CD4-positive, alpha-beta T cell treated with Interferon alpha-2 for 1 hour (primary cell): ENCODE data around the gene TCP11X1.
"Not testable (repeated sequence)": the region's sequence is repeated elsewhere in the genome, so short reads cannot be mapped to it uniquely, and the experiment has no call there.

Source experiments
- DNase-seq, 2 donors: peaks; one replicate each; pipeline ENCODE4 v3.0.0-alpha.2; 2020 to 2022

The TCP11X1 gene

DNA sequence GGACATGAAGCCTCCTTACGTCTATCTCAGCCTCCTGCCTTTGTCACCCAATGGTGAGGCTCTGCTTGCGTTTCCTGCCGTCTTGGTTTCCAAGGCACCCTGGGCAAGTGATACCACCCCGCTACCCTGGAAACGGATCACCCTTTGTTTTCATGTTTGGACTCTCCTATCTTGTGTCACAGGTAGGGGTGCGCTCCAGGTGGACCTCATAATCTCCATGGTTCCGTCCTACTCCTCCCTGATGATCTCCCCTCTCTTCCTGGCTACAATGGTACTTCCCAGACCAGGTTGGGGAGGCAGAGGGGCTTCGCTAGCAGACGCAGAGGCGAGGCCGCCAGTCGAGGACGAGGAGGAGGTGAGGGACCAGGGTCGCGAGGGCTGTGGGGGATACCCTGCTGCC, at the start of gene TCP11X1:
TCP11X1 (plus strand) TSS at position 316 of the 400 bp plus-strand sequence.
- DNase-seq: not testable (repeated sequence)

DNA sequence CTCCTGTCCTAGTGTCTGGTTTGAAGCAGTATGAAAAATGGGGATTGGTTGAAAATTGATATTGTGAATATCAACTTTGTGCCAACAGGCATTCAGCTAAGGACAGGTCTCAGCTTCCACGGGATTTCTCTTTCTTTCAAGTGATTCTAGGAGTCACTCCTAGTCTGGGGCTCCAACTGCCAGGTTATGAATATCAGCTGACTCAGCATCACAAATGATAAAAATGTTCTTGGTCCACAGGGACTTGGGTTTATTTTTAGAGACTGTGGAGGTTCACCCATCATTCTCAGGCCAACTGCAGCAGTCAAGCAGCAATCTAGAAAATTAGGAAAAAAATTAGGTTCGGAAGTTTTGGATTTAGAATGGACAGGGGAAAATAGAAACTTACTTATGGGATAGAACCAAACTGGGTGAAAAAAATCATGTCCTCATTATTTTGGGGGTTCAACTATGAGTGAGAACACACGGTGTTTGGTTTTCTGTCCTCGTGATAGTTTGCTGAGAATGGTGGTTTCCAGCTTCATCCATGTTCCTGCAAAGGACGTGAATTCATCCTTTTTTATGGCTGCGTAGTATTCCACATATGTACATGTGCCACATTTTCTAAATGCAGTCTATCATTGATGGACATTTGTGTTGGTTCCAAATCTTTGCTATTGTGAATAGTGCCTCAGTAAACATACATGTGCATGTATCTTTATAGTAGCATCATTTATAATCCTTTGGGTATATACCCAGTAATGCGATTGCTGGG, 29.0 kb upstream of the TCP11X1 start:
- DNase-seq: no peak

DNA sequence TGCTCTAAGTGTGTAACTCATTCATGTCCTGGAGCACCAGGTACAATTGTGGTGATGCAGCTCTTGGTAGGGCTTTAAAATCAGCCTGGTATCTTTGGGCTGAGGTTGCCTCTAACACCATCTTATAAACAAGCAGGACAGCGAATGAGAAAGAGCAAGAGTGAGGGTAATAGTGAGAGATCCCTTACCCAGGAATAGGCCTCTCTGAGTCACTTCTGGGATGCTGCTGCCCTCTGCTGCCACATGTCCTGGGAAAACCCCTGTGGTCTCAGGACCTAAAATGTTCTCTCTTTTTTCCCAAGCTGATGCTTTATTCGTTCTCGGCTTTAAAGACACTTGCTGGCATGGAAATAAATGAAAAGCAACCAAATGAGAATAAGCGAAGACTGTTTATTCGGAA, 7.2 kb upstream of the TCP11X1 start:
- DNase-seq: not testable (repeated sequence)

DNA sequence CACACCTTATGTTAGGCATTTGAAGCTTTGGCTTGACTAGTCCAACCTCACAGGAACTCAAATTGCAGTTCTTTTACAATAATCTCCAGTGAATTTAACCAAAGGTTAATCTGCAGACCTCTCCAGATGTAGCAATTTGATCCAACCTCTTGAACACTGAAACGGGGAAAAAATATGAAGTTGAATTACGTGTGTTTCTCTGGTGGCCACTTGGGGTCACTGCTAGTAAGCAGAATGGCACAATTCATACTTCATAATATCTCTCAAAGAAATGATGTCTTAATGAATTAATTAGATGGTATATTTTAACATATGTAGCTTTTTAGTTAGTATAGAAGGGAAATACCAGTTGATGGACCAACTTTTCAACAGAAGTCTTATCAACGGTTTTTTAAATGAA, 1.4 kb downstream of the TCP11X1 start:
- DNase-seq: not testable (repeated sequence)

DNA sequence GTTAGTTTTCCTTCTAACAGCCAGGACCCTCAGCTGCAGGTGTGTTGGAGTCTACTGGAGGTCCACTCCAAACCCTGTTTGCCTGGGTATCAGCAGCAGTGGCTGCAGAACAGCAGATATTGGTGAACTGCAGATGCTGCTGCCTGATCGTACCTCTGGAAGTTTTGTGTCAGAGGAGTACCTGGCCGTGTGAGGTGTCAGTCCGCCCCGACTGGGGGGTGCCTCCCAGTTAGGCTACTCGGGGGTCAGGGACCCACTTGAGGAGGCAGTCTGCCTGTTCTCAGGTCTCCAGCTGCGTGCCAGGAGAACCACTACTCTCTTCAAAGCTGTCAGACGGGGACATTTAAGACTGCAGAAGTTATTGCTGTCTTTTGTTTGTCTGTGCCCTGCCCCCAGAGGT, 20.6 kb downstream of the TCP11X1 start:
- not testable (repeated sequence) for DNase-seq

DNA sequence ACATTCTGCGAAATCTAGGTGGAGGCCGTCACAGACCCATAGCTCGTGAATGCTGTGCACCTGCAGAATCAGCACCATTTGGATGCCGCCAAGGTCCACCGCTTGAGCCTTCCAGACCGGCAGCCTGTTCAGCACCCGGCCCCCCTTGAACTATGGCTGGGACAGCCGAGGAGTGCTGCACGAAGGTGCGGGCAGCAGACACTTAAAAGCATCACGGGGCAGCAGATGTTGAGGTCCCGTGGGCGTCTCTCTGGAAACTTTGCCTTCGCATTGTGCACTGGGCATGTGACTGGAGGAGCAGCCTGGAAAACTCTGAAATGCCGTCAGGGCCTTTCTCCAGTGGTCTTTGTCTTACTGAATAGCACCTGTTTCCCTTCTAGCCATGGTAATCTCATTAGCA, 25.2 kb downstream of the TCP11X1 start:
- DNase-seq: not testable (repeated sequence)

GRCh38 chrX:102246893-102247292, 31.8 kb downstream of the TCP11X1 start, which contains the start of gene NXF2:
Gene NXF2 (plus strand): TSS chrX:102247167. CDS start chrX:102307079, 59,912 bp downstream.
- DNase-seq: not testable (repeated sequence)

DNA sequence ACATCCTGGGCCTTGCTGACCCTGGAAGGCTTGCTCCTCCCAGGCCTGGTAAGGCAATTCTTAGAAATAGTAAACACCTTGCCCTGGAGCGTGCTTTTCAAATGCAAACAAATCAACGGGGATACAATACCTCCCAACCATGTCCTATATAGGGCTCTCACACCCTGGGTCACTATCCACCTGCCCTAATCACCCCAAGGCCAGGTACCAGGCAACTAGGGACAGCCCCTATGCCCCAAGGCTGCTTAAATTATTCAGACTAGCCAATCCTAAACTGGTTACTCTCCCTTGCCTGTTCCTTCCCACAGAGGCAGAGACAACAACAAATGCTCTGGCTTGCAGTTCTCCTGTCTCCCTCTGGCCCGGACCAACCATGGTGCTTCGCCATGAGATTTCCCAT, 57.1 kb downstream of the TCP11X1 start:
- DNase-seq: not testable (repeated sequence)
